NCI-H2227 (cell line): ENCODE data around the gene ERP27.

Experiments used
- DNase-seq: peaks from one replicate; lab custom pipeline; 2025; ENCODE audit not compliant: unreplicated experiment; lab: John Stamatoyannopoulos, UW

Gene ERP27

DNA sequence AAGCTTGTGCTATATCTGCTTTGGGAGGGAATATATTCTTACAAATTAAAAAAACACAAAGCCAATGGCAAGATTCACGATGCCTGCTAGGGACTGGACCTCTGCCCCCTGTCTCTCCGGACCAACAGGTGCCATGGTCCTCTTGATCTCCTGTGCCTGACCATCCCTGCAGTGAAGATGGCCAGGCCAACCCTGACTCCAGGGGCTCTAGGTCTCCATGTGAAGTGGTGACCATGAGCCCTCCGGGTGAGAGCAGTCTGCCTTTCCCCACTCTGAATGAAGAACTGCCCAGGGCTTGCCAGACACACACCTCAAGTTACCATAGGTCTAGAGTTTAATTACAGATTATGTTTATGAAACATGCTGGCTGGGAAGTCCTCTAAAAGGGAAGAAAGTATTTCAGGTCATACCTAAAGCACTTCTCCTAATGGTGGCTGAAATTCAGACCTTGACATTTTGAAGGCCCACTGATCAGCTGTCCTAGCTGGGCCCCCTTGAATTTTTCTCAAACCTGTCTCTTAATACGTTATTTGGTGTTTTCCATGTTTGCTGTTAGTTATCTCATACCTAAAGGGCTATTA, 21.7 kb upstream of the ERP27 start:
- DNase-seq = no peak

DNA sequence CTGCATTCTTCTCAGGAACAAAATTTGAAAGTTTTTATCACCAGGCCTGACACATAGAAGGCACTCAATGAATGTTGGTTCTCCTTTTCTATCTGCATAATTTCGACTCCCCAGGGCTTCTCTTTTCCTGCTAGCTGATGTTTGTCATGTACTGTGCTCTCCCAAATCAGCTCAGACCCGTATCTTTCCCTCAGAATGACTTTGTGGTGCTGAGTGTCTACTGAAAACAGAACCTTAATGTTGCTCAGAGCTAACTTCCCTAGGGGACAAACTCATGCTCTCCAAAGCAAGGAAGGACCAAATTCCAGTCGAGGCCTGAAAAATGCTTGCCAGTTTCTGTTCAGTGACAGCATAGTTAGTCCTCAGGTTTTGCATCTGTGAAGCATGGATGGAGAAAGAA, 21.1 kb upstream of the ERP27 start:
- DNase-seq = no peak

DNA sequence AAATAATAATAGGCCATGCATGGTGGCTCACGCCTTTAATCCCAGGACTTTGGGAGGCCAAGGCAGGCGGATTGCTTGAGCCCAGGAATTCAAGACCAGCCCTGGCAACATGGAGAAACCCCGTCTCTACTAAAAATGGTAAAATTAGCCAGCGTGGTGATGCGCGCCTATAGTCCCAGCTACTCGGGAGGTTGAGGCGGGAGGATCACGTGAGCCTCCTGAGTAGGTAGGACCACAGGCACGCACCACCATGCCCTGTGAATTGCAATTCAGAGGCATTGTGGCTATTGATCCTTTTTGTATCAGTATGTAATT, 20.7 kb upstream of the ERP27 start:
- DNase-seq = no peak

DNA sequence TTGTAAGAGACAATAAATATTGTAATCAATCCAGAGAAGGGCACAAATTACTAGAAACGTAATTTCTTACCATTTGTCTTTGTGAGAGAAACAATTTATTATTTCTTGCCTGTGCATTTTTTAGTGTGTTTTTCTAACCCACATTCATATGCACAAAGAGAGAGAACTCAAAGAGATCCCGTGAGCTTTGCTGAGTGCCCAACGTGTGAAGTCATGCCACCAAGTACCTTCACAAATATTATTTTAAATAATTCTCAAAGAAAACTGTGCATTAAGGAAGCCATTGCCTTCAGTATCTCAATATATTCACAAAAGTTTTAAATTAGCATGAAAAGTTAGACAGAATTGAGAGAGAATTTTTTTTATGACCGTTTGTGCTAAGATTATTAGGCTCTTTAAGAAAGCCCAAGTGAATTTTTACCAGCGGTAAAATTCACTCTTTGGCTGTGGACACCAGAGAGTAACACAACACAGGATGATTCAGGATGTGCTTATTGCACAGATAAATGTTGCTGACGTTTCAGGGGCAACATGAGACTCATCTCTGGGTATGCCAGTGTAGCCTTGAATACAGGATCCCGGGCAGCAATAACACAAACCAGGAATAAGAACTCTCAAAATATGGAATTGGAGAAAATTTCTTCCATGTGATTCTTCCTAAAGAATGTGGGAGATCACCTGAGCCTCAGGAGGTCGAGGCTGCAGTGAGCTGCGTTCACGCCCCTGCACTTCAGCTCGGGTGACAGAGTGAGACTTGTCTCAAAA, 20.2 kb upstream of the ERP27 start:
- no peak for DNase-seq

DNA sequence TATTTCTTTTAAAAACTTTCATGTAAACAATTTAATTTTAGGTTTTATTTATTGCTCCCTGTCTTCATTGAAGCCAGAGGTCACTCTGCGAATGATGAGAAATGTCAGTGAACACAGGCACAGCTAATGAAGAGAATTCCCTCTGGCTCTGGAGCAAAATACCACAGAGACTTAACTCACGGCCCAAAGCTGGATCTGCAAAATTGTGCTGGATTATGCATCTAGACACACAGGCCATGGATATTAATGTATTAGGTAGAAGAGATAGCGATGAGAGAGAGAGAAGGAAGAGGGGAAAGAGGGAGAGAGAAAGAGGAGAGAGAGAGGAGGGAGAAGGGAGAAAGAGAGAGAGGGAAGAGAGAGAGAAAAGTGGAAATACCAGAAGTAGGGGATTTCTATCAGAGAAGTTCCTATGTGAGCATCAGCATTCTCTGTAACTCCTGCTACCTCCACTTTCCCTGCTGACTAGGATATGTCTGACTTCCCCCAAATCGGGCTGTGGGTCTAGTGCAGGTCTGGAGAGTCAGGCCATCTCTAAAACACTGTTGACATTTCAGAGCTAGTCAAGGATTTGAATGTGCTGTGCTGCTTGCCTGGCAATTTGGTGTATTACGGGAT, 19.3 kb upstream of the ERP27 start:
- no peak for DNase-seq

DNA sequence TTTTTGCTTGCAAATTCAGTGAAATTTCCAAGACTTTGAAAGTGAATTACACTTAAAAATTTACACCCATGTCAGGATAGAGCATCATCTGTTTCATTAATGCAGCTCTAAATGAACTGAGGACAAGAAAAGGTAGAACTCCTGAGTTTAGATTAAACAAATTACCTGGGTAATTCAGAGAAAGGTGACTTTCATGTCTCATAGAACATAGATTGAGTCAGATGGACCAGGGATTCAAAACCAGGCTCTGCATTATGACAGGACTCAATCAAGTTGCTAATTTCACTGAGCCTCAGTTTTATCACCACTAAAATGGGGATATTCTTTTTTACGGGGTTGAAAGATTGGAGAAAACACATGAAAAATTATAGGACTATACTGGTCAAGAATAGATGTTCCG, 18.6 kb upstream of the ERP27 start:
- no peak for DNase-seq

DNA sequence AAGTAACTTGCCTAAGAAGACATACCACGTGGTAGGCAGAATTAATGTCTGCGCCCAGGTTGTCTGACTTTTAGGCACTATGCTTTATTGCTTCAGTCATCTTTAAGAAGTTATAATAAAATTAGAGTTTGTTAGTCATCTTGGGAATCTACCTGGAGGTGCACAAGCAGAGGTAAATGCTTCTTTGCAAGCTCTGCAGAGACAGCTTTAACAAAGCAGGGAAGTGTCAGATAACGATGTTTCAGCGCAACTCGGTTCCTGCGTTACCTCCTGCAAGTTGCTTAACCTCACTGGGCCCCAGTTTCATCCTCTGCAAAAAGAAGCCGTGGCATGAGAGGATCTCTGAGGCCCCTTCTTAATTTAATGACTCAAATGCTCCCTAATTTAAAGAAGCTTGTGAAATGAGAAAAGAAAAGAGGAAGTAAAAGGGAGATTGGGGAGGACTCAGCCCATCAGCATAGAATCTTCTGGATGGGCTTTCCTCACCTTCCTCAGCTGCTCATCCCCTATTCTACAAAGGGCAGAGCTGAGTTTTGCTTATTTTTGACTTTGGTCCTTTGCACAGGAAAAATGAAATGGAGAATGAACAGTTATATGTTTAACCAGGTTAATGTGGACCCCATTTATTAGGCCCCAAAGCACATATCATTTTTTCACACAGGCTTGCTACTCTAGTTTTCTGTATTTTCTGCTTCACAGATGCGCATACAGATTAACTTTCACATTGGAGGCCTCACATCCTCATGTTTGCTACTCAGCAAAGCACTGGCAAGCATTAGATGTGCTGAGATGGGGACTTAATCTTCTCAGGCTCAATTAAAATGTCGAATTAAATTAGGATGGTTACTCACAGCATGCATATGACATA, 17.9 kb upstream of the ERP27 start:
- no peak for DNase-seq

DNA sequence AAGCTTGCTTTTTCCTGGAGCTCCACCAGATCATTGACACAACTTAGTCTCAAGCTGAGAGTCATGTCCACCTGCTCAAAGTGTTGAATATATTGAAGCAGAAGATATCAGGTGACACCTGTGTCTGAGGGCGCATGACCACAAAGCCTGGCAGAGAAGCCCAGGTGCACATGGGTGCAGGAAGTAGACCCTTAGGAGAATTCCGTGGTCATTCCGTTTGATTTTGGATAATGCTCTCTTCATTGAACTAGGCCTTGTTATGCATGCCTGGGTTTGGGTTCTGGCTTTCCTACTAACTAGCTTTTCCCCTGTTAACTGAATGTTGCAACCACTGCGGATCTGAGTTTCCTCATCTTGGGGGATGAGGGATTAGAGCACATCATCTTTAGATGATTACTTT, 15.9 kb upstream of the ERP27 start:
- no peak for DNase-seq

DNA sequence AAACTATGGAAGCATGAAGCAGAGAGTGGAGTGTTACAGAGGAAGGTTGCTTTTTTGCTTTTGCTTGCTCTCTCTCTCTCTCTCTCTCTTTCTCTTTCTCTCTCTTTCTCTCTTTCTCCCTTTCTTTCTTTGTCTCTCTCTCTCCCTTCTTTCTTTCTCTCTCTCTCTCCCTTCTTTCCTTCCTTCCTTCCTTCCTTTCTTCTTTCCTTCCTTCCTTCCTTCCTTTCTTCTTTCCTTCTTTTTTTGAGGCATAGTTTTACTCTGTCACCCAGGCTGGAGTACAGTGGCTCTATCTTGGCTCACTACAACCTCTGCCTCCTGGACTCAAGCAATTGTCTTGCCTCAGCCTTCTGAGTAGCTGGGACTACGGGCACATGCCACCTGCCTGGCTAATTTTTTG, 15.4 kb upstream of the ERP27 start:
- DNase-seq = no peak

DNA sequence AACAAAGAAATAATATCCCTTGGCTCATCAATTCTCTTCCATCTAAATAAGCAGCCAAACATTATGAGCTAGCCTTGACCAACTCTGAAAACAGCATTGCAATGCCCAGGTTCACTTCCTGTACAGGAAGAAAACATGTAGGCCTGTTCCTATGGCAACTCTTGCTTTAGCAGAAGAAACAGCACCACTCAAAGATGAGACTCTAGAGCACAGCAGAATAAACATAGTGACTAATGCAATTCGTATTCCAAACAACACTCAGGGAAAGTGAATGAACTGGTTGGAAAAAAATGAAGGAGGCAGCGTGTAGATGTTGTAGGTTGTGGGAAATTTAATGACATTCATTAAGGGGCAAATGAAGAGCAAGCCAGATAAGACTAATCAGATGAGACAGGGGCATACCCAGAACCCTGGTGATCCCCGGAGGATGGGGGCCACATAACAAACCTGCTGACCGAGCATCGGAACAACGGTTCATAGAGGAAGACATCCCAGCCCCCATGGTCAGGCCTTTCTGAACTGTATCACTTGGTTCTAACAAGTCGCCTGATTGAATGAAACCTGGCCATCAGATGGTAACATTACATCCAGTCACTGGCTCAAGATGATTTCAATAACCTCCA, 14.1 kb upstream of the ERP27 start:
- no peak for DNase-seq

DNA sequence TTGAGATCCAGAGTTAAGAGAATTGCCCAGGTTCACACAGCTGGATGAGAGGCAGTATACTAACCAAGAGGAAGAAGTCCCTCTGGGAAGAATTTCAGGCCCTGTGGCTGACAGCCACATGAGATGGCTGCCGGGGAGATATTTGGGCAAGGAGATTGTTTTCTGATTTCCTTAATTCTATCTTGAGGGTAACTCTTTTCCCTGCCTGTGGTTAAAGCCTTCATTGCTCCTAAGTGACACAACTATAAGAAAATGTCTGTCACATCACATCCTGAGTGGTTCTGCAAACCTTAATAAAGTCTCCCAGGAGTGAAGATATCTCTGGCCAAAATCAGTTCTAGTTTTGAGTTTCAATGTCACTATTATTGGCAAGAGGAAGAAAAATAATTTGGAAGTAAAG, 13.5 kb upstream of the ERP27 start:
- no peak for DNase-seq

DNA sequence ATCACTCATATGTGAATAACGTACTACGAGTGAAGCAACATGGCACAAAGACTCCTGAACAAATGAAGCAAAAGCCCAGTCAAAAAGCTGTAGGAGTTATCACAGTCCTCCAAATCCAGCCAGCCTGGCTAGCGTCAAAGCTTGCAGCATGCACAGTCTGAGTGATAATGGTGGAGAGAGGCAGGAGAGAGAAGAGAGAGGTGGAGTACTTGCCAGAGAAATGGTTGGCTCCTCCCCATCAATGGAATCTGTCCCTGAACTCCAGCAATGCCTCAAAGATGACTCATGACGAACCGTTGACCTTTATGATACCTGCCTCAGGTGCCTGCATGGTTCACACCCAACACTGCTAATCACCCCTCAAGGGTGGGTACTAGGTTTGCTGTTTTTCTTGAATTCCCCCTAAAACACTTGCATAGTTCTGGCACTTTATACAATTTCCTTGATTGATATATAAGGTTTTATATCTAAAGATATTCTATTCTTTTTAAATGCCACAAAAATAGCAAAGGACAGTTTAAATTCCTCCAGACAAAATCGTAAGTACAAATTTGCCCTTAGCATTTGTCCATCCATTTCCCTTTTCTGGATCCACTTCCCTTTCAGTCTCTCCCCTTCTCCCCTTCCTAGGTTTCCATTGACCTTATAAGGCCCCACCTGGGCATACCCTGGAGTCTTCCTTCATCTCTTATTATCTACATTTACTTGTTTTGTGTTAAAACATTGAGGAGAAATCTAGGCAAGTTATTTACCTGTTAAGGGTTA, 12.8 kb upstream of the ERP27 start:
- DNase-seq = no peak

DNA sequence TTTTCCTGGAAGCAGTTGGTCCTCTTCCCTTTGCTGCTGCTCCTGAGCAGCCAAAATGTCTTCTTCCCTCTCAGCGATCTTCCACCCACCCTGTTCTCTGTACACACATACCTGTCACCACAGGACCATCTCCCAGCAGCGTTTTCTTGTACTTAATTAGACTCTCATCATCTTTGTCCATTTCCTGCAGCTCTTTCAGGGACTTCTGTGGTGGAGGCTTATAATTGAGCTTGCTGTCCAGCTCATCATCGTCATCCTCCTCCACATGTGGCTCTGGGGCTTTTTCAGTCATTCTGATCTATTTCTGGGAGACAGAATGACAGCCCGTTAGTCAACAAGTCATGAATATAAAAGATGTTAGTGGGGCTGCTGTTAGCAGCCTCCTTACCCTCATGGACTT, 12.1 kb upstream of the ERP27 start:
- DNase-seq = no peak

DNA sequence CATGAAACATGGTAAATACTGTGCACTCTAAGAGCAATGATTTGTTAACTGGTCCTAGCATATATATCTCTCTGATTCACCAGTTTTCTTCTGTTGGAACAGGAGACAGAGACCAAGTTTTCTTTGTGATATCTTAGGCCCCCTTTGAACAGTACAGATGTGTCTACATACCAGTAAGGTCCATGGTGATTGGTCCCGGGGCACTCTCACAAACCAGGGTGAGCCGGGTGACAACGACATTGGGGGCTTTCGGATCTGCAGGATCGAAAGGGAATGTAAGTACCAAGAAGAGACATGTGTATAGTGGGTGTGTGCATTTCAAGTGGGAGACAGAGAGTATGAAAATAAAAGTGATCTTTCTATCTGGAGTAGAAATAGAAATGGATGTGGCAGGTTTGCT, 11.3 kb upstream of the ERP27 start:
- no peak for DNase-seq

DNA sequence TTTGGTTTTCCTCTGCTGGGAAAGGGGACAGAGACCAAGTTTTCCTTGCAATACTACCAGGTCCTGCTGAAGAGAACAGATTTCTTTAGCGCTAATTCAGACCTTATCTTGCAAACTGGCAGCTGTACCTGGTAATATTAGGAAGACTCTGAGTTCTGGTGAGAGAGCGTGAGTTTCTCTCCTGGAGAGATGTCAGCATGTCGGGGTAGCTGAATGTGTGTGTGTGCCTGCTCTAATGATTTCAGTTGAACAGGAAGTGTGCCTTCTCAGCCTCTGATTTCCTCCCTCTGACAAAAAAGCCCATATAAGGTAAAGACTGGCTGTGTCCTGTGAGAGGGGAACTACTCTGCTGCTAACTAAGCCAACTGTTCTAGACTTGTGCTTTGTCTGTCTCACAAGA, 10.3 kb upstream of the ERP27 start:
- no peak for DNase-seq

DNA sequence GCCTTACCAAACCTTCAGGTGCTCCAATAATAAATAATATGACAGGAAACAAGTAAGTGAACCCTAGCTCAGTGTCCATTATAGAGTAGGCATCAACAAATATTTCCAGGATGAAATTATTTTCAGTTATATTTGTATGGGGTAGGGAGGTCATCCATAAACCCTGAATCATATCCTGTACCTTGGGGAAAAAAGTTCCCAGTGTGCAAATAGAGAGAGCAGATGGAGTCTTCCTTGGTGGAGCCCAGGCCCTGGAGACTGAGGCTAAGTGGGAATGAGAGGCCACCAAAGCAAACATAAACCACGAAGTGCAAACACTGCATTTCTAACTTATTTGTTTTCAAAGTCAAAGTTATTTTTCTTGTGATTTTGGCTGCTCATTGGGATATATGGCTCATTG, 8.5 kb upstream of the ERP27 start:
- DNase-seq = no peak

DNA sequence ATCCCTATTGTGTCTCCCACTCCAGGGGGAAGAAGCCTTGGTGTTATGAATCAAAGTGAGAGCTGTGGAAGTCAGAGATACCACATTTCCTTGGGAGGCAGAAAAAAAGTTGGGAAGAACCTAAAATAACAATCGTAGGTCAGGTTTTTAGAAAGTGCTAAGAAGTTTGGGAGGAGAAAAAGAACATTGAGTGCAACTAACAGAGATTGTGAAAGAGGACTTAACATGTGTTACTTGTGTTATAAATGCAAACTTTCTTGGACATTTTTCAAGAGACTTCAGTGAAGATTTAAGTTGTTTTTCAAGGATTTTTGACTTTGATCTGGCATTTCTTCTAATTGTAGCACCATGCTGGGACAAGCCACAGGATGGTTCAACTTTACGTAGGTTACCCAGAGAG, 7.8 kb upstream of the ERP27 start:
- DNase-seq = no peak

DNA sequence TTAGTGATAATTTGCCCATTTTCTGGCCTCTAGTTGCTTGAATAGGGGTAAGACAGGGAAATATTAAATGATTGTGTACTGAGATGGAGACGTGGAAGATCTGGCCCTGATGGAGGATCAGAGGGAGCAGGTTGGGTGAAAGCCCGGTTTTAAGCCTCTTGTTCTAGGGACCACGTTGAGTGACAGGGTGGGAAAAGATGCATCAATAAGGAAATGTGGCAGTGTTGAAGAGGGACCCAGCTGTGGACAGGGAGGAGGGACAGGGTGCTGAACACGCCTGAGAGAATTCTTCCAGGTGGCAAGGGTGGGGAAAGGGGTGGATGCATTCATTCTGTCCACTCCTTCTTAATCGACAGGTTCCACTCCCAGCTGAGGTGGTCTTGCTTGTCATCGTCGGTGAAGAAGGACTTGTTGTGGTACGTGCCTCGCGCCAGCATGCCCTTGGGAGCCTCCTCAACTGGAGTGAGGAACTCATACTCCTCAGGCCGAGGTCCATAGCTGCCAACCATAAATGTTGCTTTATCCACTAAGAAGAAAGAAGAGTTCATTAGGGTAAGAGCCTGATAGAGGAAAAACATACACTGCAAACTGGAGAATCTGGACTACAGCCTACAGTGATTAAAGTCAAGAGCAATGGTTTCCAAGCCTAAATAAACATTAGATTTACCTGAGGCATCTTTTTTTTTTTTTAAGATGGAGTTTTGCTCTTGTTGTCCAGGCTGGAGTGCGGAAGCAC, 4.0 kb upstream of the ERP27 start:
- DNase-seq = no peak

DNA sequence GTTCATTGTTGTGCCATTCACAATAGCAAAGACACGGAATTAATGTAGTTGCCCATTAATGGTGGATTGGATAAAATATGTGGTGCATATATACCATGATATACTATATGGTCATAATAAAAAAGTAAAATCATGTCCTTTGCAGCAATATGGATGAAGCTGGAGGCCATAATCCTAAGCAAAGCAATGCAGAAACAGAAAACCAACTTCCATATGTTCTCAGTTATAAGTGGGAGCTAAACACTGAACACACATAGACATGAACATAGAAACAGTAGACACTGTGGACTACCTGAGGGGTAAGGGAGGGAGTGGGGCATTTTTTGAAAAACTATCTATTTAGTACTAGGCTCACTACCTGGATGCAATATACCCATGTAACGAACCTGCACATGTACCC, 3.0 kb upstream of the ERP27 start:
- no peak for DNase-seq

DNA sequence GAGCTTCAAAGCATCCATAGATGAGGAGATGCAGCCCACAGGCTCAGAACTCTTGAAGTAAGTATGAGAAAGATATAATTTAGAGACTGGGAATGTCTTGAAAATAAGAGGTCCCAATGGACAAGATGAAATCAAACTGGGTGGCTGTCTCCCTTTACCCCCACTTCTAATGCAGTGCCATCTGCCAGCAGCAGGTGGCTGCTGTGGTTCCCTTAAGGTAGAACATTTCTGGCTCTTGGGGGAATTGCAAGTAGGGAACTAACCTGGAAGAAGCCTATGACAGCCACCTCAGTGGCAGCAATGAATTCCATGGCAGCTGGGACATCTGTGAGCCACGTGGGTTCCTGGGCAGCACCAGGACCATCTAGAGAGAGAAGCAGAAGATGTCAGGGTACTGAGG, 648 bp downstream of the ERP27 start:
- DNase-seq = no peak
